ENCODE measurements around the gene HSDL1. TPM values are rescaled to one million over a fixed set of nuclear protein-coding genes. Genes with fewer than 3 reads are reported as not detected.

The HSDL1 gene
- total RNA-seq, 4 donors from 2014 or later, result 10.5 to 46.4 (median 22.3) TPM

- intact Hi-C loops (cut with DNase I; ENCODE audit: low total_unique reads), result no loop called here
- DNase-seq, result no peak
- no peak for TF ChIP-seq POLR2A (IDR thresholded peaks at IDR 0.05)
- TF ChIP-seq, protein P1, sequence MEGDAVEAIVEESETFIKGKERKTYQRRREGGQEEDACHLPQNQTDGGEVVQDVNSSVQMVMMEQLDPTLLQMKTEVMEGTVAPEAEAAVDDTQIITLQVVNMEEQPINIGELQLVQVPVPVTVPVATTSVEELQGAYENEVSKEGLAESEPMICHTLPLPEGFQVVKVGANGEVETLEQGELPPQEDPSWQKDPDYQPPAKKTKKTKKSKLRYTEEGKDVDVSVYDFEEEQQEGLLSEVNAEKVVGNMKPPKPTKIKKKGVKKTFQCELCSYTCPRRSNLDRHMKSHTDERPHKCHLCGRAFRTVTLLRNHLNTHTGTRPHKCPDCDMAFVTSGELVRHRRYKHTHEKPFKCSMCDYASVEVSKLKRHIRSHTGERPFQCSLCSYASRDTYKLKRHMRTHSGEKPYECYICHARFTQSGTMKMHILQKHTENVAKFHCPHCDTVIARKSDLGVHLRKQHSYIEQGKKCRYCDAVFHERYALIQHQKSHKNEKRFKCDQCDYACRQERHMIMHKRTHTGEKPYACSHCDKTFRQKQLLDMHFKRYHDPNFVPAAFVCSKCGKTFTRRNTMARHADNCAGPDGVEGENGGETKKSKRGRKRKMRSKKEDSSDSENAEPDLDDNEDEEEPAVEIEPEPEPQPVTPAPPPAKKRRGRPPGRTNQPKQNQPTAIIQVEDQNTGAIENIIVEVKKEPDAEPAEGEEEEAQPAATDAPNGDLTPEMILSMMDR (IDR thresholded peaks at IDR 0.05), result no peak
- no peak overlapping the region for H3K4me3 ChIP-seq
- no peaks in the 10 kb centered on the region for H3K4me1 ChIP-seq
- H3K9me3 ChIP-seq, result no peaks in the 10 kb centered on the region
- no peaks in the 10 kb centered on the region for H3K36me3 ChIP-seq
- H3K27me3 ChIP-seq, result no peaks in the 10 kb centered on the region
- H3K27ac ChIP-seq, result no peak overlapping the region
These were observed 49.5 kb downstream of the HSDL1 start for GRCh38 chr16:84095466-84095865.

- intact Hi-C loops (cut with DNase I; ENCODE audit: low total_unique reads), result no loop called here
- Histone ChIP-seq H3K27ac (no peak overlapping the region), H3K9me3 (no peaks in the 10 kb centered on the region), H3K27me3 (no peaks in the 10 kb centered on the region), H3K4me3 (no peak overlapping the region), H3K36me3 (no peaks in the 10 kb centered on the region), H3K4me1 (no peaks in the 10 kb centered on the region)
- TF ChIP-seq, protein P1 (IDR thresholded peaks at IDR 0.05), result no peak
- no peak for TF ChIP-seq POLR2A (IDR thresholded peaks at IDR 0.05)
- DNase-seq, result no peak
These were observed 51.1 kb downstream of the HSDL1 start for GRCh38 chr16:84093879-84094270.

GRCh38 chr16:84093120-84093878, 51.7 kb downstream of the HSDL1 start:
- no peak for DNase-seq
- H3K9me3 ChIP-seq, result no peaks in the 10 kb centered on the region
- H3K4me3 ChIP-seq, result no peak overlapping the region
- TF ChIP-seq, protein P1 (IDR thresholded peaks at IDR 0.05), result no peak
- TF ChIP-seq POLR2A (IDR thresholded peaks at IDR 0.05), result no peak
- no peaks in the 10 kb centered on the region for H3K27me3 ChIP-seq
- no peaks in the 10 kb centered on the region for H3K4me1 ChIP-seq
- H3K27ac ChIP-seq, result no peak overlapping the region
- no peaks in the 10 kb centered on the region for H3K36me3 ChIP-seq
- intact Hi-C loops (cut with DNase I; ENCODE audit: low total_unique reads), result no loop called here

GRCh38 chr16:84091460-84091859, 53.5 kb downstream of the HSDL1 start:
- Histone ChIP-seq H3K9me3 (no peaks in the 10 kb centered on the region), H3K4me1 (no peaks in the 10 kb centered on the region), H3K36me3 (no peaks in the 10 kb centered on the region), H3K27ac (no peak overlapping the region), H3K27me3 (no peaks in the 10 kb centered on the region), H3K4me3 (no peak overlapping the region)
- DNase-seq, result no peak
- intact Hi-C loops (cut with DNase I; ENCODE audit: low total_unique reads), result no loop called here
- no peak for TF ChIP-seq POLR2A (IDR thresholded peaks at IDR 0.05)
- TF ChIP-seq, protein P1 (IDR thresholded peaks at IDR 0.05), result no peak

DNA sequence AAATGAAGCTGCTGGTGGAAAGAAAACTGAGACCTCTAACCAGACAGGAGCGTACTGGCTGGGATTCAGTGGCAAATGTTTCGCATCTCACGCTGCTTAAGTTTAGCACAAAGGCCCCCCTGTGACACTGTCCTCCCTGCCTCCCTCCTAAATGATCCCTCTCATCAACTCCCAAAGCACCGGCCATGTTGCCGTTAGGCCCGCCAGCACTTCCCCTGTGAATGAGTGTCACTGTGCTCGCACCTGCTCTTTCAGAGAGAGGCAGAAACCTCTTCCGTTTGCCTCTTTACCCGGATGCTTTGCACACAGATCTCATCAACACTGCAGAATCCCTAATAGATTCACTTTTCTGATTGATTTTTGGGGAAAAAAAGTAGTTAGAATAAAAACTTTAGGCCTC, 54.8 kb downstream of the HSDL1 start:
- no peaks in the 10 kb centered on the region for H3K27me3 ChIP-seq
- no peak for TF ChIP-seq POLR2A (IDR thresholded peaks at IDR 0.05)
- TF ChIP-seq, protein P1 (IDR thresholded peaks at IDR 0.05), result no peak
- no peak for DNase-seq
- intact Hi-C loops (cut with DNase I; ENCODE audit: low total_unique reads), result no loop called here
- H3K36me3 ChIP-seq, result no peaks in the 10 kb centered on the region
- H3K4me3 ChIP-seq, result no peak overlapping the region
- H3K4me1 ChIP-seq, result no peaks in the 10 kb centered on the region
- H3K27ac ChIP-seq, result no peak overlapping the region
- H3K9me3 ChIP-seq, result no peaks in the 10 kb centered on the region
